GM19238 (cell line): ENCODE measurements around the gene DARS2.
A peak's percentile ranks its signal among the peaks of the same experiment; 100 is the strongest.
"Not testable (repeated sequence)": the region's sequence is repeated elsewhere in the genome, so short reads cannot be mapped to it uniquely, and the experiment has no call there.

Experiments
- DNase-seq: peaks from one replicate; pipeline ENCODE4 v3.0.0; 2011; ENCODE audit warnings: low spot score; ENCODE audit not compliant: insufficient read length

The DARS2 gene

DNA sequence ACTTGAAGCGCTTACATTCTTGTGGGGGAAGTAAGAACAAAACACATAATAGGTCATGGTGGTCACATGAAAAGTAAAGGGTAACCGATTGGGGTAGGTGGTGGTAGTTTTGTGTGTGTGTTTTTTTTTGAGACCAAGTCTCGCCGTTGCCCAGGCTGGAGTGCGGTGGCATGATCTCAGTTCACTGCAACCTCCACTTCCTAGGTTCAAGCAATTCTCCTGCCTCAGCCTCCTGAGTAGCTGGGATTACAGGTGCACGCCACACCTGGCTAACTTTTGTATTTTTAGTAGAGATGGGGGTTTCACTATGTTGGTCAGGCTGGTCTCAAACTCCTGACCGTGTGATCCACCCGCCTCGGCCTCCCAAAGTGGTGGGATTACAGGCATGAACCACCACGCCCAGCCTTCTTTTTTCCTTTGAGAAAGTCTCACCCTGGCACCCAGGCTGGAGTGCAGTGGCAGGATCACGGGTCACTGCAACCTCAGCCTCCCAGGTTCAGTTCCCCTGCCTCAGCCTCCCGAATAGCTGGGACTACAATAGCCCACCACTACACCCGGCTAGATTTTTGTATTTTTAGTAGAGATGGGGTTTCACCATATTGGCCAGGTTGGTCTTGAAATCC lies 37.8 kb downstream of the DARS2 start:
- not testable (repeated sequence) for DNase-seq

DNA sequence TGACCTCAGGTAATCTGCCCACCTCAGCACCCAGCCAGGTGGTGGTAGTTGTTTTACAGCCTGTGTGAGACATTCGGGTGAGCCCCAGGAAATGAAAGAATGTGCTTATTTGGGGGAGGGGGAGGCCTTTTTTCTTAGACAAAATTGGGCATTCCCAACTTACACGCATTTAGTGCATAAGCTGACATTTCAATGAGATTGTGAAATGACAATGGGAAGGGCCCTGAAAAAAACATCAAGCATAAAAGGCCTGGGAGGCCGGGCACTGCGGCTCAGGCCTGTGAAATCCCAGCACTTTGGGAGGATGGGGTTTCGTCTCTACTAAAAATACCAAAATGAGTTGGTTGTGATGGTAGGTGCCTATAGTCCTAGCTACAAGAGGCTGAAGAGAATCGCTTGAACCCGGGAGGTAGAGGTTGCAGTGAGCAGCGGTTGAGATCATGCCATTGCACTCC lies 38.3 kb downstream of the DARS2 start:
- DNase-seq = no peak

DNA sequence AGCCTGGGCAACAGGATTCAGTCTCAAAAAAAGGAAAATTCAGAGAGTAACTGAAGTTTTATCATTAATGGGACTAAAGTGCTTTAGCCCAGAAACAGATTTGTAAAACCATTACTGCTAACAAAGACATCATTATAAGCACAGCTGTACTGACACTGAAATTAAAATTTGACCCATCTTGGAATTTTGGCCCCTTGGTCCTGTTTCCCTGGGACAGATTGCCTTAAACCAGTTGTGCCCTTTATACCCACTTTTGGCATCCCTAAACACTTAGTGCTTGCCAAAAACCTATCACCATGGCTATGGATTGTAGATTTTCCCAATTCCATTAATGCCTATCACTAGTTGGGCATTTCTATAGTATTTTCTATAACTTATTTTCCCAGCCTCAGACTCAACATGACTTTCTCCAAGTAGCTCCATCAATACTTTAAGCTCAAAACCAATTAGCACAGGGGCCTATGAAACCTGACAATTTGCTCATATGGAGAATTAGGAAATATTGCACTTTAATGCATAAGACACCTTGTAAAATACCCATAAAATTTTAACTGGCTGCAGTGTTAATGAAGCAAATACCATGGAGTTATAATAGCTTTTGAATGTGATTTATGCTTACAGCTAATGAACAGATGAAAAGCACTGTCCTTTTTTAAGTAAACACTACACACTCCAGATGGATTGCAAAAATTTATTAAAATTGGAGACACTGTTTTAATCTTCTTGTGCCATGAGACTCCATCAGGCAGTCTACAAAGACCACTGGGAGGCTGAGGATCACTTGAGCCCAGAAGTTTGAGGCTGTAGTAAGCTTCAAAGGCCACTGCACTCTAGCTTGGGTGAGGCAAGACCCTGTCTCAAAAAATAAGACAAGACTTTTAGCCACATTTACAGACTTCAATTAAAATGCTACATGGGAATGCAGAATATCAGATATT lies 39.0 kb downstream of the DARS2 start:
- DNase-seq = no peak

DNA sequence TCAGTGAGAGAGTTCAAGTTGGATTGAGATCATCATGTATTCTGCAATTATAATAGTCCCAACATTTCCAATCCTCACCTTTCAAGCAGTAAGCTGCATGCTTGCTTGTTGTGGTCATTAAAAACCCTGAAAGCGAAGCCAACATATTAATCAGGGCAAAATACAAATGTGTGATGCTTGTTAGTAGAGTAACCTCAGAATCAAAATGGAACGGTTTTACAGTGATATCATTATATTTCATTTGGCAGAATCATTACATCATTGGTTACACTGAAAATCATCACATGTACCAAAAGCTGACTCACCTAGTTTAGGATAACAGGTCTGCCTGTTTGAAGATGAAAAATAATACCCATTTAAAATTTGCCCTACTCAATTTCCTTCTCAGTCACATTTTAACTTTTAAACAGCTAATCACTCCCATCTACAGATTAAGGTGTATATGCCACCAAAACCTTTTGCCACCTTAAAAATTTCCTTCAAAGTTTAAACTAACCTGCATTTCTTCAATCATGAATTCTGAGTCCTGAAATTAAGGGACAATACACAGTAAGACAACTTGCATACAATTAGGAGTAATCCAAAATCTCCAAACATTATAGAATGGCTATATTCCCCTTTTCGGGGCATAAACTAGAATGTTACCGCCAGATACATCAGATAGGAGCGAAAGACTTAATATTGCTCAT lies 39.9 kb downstream of the DARS2 start:
- DNase-seq = no peak

DNA sequence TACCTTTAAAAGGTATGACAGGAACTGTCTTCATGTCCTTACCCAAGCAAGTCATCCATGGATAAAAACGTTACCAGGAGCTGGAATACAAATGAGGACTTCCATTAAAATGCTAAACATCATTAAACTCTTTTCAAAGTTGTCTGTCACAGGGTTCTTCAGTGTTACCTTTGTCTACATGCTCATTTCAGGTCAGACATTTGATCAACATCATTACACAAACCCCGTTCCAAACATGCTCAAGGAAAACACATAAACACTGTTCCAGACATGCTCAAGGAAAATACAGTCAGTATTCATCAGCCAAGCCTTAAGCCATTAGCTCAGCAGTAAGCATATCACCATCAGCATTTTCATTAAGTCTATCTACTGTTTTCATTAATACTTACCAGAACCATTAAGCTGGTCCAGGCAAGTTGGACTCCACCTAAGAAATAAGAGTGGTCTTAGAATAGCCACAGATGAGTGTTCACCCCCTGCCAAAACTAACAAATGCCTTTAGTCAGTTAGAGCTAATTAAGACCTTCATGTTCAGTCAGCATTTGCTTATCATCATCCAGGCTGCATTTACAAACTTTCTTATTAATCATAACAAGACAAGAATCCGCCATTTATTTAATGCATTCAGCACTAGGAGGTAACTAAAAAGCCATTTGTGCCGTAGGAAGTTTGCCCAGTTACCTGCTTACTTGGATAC lies 41.1 kb downstream of the DARS2 start:
- no peak for DNase-seq

DNA sequence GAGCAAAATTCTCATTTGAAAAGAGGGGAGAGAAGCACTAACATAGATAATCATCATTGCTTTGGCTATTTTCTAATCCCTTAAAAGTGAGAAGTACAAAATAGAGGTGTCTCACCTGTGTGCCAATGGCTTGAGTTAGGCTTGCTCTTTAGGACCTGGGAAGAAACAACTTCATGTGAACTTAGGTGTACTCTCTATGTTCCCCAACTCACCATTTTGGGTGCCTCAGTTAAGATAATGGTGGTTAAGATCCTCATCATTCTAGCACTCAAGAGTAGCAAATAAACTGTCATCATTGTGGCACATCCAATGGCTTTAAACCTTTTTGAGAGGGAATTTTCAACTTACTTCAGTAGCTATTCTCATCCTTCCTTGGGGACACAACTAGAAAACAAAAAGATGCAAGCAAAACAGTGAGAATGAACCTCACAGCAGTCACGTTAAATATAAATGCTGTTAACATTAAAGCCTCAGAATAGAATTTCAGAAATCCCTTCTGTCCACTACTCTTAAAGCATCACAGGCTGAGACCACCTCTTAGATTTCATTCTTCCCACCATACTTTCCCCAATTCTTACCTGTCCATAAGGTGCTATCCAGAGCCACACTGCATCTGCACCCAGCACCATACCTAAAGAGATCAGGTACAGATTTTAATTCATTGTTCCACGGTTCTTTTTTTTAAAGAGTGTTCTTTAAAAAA lies 42.1 kb downstream of the DARS2 start:
- DNase-seq = no peak

DNA sequence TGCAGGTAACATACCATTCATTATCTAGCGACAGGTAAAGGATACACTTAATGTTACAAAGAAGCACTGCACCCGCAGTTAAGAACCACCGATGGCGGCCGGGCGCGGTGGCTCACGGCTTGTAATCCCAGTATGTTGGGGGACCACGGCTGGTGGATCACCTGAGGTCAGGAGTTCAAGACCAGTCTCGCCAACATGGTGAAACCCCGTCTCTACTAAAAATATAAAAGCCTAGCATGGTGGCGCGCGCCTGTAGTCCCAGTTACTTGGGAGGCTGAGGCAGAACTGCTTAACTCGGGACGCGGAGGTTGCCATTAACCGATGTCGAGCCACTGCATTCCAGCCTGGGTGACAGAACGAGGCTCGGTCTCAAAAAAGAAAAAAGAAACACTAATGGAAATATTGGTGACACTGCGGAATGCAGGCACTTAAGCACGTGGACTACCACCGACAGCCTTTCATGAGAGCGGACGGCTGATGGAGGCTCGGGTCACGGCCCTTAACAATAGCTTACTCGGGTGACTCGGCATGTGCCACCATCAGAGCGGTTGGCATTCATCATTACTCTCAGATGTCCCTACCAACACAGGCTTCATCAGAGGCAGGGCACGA lies 42.8 kb downstream of the DARS2 start:
- DNase-seq = no peak

DNA sequence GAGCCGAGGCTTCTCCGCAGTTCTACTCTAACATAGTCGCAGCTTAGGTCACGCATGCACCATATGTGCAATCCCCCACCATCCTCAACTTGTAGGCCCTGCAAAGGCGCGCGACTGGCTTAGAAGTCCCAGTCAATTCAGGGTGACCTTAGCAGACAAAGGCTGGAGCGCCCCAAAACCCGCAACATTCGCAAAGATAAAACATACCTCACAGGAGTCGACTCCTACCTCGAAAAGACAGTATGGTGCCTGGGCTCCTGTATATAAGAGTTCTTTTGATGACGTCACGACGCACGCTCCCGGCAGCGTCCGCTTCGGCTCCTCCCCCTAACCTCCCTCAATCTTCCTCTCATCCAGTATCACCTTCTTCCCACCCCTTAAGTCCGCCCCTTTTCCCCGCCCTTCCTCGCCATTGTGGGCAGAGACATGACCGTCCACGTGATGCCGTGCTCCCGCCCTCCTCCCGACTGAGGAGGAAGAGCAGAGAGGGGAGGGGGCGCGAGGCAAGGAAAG lies 43.3 kb downstream of the DARS2 start, which contains the start of gene GAS5:
Gene GAS5, minus strand, starts transcription at position 237 of the 513 bp plus-strand sequence.
- peak; percentile 68 for DNase-seq

DNA sequence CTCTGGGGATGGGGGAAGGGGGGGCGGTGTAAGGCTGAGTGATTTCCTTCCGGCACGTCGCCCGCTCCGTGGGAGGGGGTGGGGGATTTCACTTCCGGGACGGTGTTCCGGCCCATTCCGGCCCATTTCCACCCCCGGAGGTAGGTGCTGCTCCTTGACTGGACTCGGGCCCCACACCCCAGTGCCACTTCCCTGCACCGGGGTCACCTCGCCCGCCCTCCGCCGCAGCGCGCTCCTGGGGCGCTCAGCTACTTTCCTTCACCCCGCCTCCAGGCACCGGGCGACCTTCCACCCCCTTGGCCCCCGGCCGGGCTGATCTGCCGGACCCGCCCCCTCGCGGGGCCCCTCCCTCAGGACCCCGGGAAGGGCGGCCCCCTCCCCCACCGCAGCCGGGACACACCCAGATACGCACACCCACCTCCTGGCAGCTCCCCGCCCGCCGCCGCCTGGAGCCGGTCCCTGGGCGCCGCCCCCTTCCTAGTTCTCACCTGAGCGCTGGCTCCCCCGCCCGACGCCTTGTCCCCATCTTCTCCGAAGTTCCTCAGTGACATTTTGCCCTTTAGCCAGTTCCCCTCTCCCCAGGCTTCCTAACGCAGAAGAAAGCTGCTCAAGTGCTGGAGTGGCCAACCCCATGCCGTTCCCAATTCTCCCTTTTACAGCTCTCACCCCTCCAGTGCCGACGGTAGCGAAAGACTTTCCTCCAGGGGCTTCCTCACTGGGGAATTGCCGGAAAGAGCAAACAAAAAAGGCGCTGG lies 44.0 kb downstream of the DARS2 start, which contains the start of gene ZBTB37:
Gene ZBTB37, plus strand, starts transcription at position 115 of the 755 bp plus-strand sequence. CDS start 1,846 bp downstream, outside the sequence.
- peak; percentile 66 for DNase-seq

DNA sequence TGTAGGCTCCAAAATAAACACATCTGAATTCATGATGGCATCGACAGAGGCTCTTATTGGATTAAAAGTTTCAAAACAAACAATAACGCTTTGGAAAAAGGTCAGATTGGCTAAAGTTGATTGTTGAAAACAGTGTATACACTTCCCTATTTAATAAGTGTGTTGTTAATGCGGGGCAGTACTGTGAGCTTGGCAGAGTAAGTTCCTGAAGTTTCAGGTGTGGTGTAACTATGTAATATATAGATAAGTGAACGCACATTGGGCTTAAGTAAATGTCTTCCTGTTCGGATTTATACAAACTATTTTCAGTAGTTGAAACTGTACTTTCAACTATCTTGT lies 44.5 kb downstream of the DARS2 start:
- no peak for DNase-seq

DNA sequence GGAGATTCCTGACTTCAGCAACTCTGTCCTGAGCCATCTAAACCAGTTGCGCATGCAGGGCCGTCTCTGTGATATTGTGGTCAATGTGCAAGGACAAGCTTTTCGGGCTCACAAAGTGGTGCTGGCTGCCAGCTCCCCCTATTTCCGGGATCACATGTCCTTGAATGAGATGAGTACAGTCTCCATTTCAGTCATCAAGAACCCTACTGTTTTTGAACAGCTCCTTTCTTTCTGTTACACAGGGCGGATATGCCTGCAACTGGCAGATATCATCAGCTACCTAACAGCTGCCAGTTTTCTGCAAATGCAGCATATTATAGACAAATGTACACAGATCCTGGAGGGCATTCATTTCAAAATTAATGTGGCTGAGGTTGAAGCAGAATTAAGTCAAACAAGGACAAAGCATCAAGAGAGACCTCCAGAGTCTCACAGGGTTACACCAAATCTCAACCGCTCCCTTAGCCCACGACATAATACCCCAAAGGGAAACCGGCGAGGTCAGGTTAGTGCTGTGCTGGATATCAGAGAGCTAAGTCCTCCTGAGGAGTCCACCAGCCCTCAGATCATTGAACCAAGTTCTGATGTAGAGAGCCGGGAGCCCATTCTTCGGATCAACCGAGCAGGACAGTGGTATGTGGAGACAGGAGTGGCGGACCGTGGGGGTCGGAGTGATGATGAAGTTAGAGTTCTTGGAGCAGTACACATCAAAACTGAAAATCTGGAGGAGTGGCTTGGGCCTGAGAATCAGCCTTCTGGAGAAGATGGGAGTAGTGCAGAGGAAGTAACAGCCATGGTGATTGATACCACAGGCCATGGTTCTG lies 46.0 kb downstream of the DARS2 start:
- DNase-seq = peak; percentile 8

DNA sequence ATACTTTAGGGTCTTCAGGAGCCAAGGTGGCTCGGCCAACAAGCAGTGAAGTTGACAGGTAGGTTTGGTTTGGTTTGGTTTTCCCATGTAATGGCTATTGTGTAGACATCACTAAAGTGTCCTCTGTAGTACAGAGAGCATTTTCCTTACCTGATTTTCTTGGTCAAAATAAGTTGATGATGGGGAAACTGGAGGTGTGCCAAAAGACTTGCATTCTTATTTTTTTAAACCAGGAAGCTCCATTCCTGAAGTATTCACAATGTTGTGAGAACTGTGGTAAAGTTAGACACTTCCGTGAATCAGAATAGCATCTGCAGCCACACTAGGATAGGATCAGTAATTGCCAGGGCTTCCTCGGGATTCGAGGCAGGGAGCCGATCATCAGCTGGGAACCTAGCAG lies 46.6 kb downstream of the DARS2 start:
- DNase-seq = no peak

DNA sequence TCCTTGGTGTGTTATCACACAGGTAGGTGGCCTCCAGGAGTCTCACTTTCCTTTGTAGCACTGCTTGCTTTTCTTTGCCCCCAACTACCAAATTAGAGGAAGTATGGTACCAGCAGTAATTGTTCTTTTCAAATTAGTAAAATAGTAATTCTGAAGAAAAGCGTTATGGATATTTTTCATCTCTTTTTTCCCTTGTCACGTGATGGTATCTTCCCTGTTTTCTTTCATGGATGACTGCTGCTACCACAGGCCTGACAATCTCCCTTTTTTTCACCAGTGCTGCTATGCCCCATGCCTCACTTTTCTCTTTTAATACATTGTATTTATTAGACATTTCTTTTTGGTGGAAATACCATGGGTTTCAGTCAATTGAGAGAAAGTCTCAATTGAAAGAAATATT lies 47.0 kb downstream of the DARS2 start:
- no peak for DNase-seq

DNA sequence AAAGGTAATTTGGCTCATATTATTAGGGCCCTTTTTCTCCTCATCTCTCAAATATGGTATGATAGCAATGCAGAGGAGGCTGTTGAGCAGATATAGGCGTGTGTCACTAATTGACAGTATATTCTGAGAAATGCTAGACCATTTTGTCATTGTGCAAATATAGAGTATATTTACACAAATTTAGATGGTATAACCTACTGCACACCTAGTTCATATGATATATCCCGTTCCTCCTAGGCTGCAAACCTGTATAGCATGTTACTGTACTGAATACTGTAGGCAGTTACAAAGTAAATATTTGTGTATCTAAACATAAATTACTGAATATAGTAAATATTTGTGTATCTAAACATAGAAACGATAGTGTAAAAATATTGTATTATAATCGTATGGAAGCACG lies 52.3 kb downstream of the DARS2 start:
- DNase-seq = no peak

DNA sequence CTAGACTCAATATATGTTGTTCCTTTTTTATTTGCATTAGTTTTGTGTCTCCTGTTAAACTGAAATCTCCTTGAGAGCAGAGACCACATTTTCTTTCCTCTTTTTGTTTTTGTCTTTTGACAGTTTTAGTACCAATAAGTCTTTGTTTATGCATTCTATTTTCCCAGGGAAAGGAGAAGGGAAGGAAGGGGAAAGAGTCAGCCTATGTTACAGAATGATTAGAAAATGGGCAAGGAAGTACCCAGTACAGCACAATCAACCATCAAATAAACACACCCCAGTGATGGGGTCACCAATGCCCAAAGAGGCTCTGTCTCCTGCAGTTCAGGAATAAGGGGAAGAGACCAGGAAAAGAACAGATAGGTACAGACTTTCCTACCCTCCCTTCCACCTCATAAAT lies 53.8 kb downstream of the DARS2 start:
- no peak for DNase-seq

DNA sequence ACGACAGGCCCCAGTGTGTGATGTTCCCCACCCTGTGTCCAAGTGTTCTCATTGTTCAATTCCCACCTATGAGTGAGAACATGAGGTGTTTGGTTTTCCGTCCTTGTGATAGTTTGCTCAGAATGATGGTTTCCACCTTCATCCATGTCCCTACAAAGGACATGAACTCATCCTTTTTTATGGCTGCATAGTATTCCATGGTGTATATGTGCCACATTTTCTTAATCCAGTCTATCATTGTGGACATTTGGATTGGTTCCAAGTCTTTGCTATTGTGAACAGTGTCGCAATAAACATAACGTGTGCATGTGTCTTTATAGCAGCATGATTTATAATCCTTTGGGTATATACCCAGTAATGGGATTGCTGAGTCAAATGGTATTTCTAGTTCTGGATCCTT lies 56.6 kb downstream of the DARS2 start:
- not testable (repeated sequence) for DNase-seq

DNA sequence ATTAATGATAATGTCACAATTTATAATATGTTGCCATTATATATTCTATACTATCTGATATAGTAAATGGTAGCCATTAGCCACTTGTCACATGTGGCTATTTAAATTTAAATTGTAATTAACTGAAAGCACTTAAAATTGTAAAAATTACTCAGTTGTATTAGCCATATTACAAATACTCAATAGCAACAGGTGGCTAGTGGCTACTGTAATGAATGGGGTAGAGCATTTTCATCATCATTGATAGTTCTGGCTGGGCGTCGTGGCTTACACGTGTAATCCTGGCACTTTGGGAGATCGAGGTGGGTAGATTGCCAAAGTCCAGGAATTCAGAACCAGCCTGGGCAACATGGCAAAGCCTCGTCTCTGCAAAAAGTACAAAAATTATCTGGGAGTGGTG lies 60.2 kb downstream of the DARS2 start:
- no peak for DNase-seq
